MM.1S (cell line): Measurements from ENCODE around the gene UTP14C.
"Not testable (repeated sequence)": the region's sequence is repeated elsewhere in the genome, so short reads cannot be mapped to it uniquely, and the experiment has no call there.

ENCODE experiments used
- CTCF ChIP-seq: fragments of 300-600 bp; sonication (generic); IDR thresholded peaks from 2 replicates; pipeline ENCODE4 v1.5.1; 2016; ENCODE audit warnings: antibody characterized with exemption, low read length, mixed read lengths
- EZH2 ChIP-seq: fragments of 300-600 bp; sonication (generic); optimal IDR thresholded peaks from 2 replicates; pipeline ENCODE3; 2017; ENCODE audit warnings: low read depth, mild to moderate bottlenecking, antibody characterized with exemption, low read length, mixed read lengths
- EZH2phosphoT487 ChIP-seq: fragments of 300-600 bp; sonication (generic); IDR thresholded peaks from 2 replicates; pipeline ENCODE4 v1.6.1; 2018; ENCODE audit warnings: antibody characterized with exemption, low read length

GRCh38 chr13:51984904-51985303 is 39.6 kb upstream of the UTP14C start:
- not testable (repeated sequence) for TF ChIP-seq CTCF, EZH2, EZH2phosphoT487
